DOHH2 (cell line): ENCODE results near the gene PCDH9.

ENCODE experiments used
- H3F3A ChIP-seq: fragments of 200-600 bp; sonication (generic), shearing (Covaris generic); 2 replicates; pipeline ENCODE4 v1.6.0; 2016; ENCODE audit warnings: antibody characterized with exemption, mild to moderate bottlenecking; ENCODE audit not compliant: control insufficient read depth, insufficient read depth
- H3K27ac ChIP-seq: fragments of 200-600 bp; sonication (generic); 2 replicates; pipeline ENCODE4 v1.5.1; 2014; ENCODE audit warnings: low read depth, mild to moderate bottlenecking, low read length, moderate library complexity
- H3K27me3 ChIP-seq: fragments of 200-600 bp; sonication (generic); 2 replicates; pipeline ENCODE4 v1.6.1; 2014; ENCODE audit warnings: mild to moderate bottlenecking, low read length, mixed read lengths; ENCODE audit not compliant: control insufficient read depth
- H3K36me3 ChIP-seq: fragments of 200-600 bp; sonication (generic); 2 replicates; pipeline ENCODE4 v1.6.1; 2014; ENCODE audit warnings: mild to moderate bottlenecking, low read length, moderate library complexity, mixed read lengths; ENCODE audit not compliant: control insufficient read depth
- H3K4me1 ChIP-seq: fragments of 200-600 bp; sonication (generic); 2 replicates; pipeline ENCODE4 v1.6.1; 2014; ENCODE audit warnings: mild to moderate bottlenecking, low read length, mixed read lengths; ENCODE audit not compliant: control insufficient read depth
- H3K4me2 ChIP-seq: fragments of 200-600 bp; sonication (generic); 2 replicates; pipeline ENCODE4 v1.6.0; 2014; ENCODE audit warnings: mild to moderate bottlenecking, low read length, moderate library complexity
- H3K4me3 ChIP-seq: fragments of 200-600 bp; sonication (generic); 2 replicates; pipeline ENCODE4 v1.5.1; 2014; ENCODE audit warnings: mild to moderate bottlenecking, low read length, mixed read lengths
- H3K79me2 ChIP-seq: fragments of 200-600 bp; sonication (generic); 2 replicates; pipeline ENCODE4 v1.6.1; 2014; ENCODE audit warnings: mild to moderate bottlenecking, low read length, mixed read lengths; ENCODE audit not compliant: control insufficient read depth
- H3K9me2 ChIP-seq: fragments of 200-600 bp; sonication (generic); replicated peaks from 2 replicates; pipeline ENCODE4 v1.6.1; 2014; ENCODE audit warnings: mild to moderate bottlenecking, low read length, mixed read lengths; ENCODE audit not compliant: control insufficient read depth
- H3K9me3 ChIP-seq: fragments of 200-600 bp; sonication (generic); 2 replicates; pipeline ENCODE4 v1.6.1; 2014; ENCODE audit warnings: antibody characterized with exemption, low read length, mixed read lengths; ENCODE audit not compliant: control insufficient read depth, insufficient read depth
- H4K20me1 ChIP-seq: fragments of 200-600 bp; sonication (generic); 2 replicates; pipeline ENCODE4 v1.6.0; 2014; ENCODE audit warnings: low read depth, mild to moderate bottlenecking, antibody characterized with exemption, low read length, moderate library complexity; ENCODE audit not compliant: control insufficient read depth, insufficient read depth
- CTCF ChIP-seq: fragments of 200-600 bp; sonication (generic); IDR thresholded peaks from one replicate; pipeline ENCODE4 v1.5.1; 2014; ENCODE audit warnings: antibody characterized with exemption, mild to moderate bottlenecking, low read depth, low read length; ENCODE audit not compliant: poor library complexity, severe bottlenecking
- EZH2phosphoT487 ChIP-seq: fragments of 200-600 bp; sonication (generic); IDR thresholded peaks from 2 replicates; pipeline ENCODE4 v1.6.1; 2017; ENCODE audit warnings: borderline replicate concordance, mild to moderate bottlenecking, antibody characterized with exemption, low read length, moderate library complexity, mixed read lengths

The PCDH9 gene

GRCh38 chr13:66577358-66577757, 652.8 kb downstream of the PCDH9 start:
- H3K4me2 ChIP-seq = no peak overlapping the region
- H3K4me1 ChIP-seq = no peaks in the 10 kb centered on the region
- H3K9me2 ChIP-seq = no peaks in the 10 kb centered on the region
- TF ChIP-seq CTCF (no peak), EZH2phosphoT487 (no peak)
- no peaks in the 10 kb centered on the region for H3K36me3 ChIP-seq
- peaks cover 4% of the 10 kb centered on the region; the same call in 1 of the 2 replicates for H3K9me3 ChIP-seq
- no peak overlapping the region for H3K27ac ChIP-seq
- no peaks in the 10 kb centered on the region for H3K79me2 ChIP-seq
- no peaks in the 10 kb centered on the region for H3F3A ChIP-seq
- H4K20me1 ChIP-seq = no peaks in the 10 kb centered on the region
- no peaks in the 10 kb centered on the region for H3K27me3 ChIP-seq
- no peak overlapping the region for H3K4me3 ChIP-seq

GRCh38 chr13:66576381-66576780, 653.8 kb downstream of the PCDH9 start:
- TF ChIP-seq EZH2phosphoT487 (no peak), CTCF (no peak)
- no peak overlapping the region for H3K4me2 ChIP-seq
- H3F3A ChIP-seq = no peaks in the 10 kb centered on the region
- H3K4me1 ChIP-seq = no peaks in the 10 kb centered on the region
- no peaks in the 10 kb centered on the region for H3K79me2 ChIP-seq
- H3K9me3 ChIP-seq = peaks cover 4% of the 10 kb centered on the region; the same call in 1 of the 2 replicates
- H3K4me3 ChIP-seq = no peak overlapping the region
- H3K27me3 ChIP-seq = no peaks in the 10 kb centered on the region
- no peaks in the 10 kb centered on the region for H3K9me2 ChIP-seq
- H3K27ac ChIP-seq = no peak overlapping the region
- no peaks in the 10 kb centered on the region for H3K36me3 ChIP-seq
- no peaks in the 10 kb centered on the region for H4K20me1 ChIP-seq

- Histone ChIP-seq H3K9me3 (peaks cover 4% of the 10 kb centered on the region; the same call in 1 of the 2 replicates), H3F3A (no peaks in the 10 kb centered on the region), H3K4me1 (no peaks in the 10 kb centered on the region), H3K79me2 (no peaks in the 10 kb centered on the region), H3K9me2 (no peaks in the 10 kb centered on the region), H4K20me1 (no peaks in the 10 kb centered on the region), H3K4me3 (no peak overlapping the region), H3K27me3 (no peaks in the 10 kb centered on the region), H3K27ac (no peak overlapping the region), H3K4me2 (no peak overlapping the region), H3K36me3 (no peaks in the 10 kb centered on the region)
- TF ChIP-seq CTCF (no peak), EZH2phosphoT487 (no peak)
Observed at GRCh38 chr13:66574606-66575005, 655.5 kb downstream of the PCDH9 start.
